ENCODE data around the gene SGK1. TPM values are rescaled to one million over a fixed set of nuclear protein-coding genes. Genes with fewer than 3 reads are reported as not detected.

The SGK1 gene
- total RNA-seq, 4 donors from 2014 or later, result 78.8 to 221 (median 164) TPM

- TF ChIP-seq CTCF (IDR thresholded peaks at IDR 0.05; ENCODE audit: low read depth), result no peak
These were observed 131.6 kb downstream of the SGK1 start for GRCh38 chr6:134186355-134186754.

GRCh38 chr6:134185277-134185676 lies 132.6 kb downstream of the SGK1 start:
- TF ChIP-seq CTCF (IDR thresholded peaks at IDR 0.05; ENCODE audit: low read depth), result no peak

- TF ChIP-seq CTCF (IDR thresholded peaks at IDR 0.05; ENCODE audit: low read depth), result no peak
These were observed 134.1 kb downstream of the SGK1 start for GRCh38 chr6:134183844-134184243.

- no peak for TF ChIP-seq CTCF (IDR thresholded peaks at IDR 0.05; ENCODE audit: low read depth)
These were observed 135.4 kb downstream of the SGK1 start for GRCh38 chr6:134182528-134182927.

GRCh38 chr6:134178161-134179044 lies 139.5 kb downstream of the SGK1 start:
- no peak for TF ChIP-seq CTCF (IDR thresholded peaks at IDR 0.05; ENCODE audit: low read depth)

- no peak for TF ChIP-seq CTCF (IDR thresholded peaks at IDR 0.05; ENCODE audit: low read depth)
These were observed 140.2 kb downstream of the SGK1 start for GRCh38 chr6:134177753-134178160.

- TF ChIP-seq CTCF (IDR thresholded peaks at IDR 0.05; ENCODE audit: low read depth), result no peak
These were observed 140.7 kb downstream of the SGK1 start for GRCh38 chr6:134177236-134177635.
